Esophagus muscularis mucosa (tissue), 2 donors: ENCODE measurements around the gene GRIA4.

Experiments
- EP300 ChIP-seq: sonication (generic); formaldehyde crosslinking; IDR thresholded peaks from one replicate; pipeline ENCODE4 v1.6.1; 2017; ENCODE audit warnings: antibody characterized with exemption
- POLR2A ChIP-seq: fragments of 450-650 bp; IDR thresholded peaks from one replicate; pipeline ENCODE4 v1.6.1; 2017; ENCODE audit warnings: antibody characterized with exemption, moderate library complexity, mild to moderate bottlenecking, low read depth

DNA sequence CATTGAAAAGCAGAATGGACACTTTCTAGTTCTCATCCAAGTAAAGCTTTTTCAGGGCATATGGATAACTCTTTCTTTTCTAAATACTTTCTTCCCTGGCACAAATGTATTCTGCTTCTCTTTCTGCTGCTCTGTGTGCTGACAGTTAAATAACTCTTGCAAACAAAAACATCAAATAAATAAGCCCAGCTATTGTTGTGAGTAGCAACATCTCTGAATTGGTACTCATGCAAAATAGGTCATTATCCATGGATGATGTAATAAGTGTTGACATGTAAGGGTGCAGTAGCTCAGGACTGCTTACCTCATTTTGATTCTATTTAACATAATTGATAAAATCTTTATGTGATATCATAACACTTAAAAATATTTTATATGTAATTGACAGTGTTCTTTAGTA is 247.9 kb downstream of the GRIA4 start:
- TF ChIP-seq EP300 (no peak), POLR2A (no peak)
